NCI-H187 treated with DMSO at 0.1 percent for 48 hours (cell line): ENCODE data around the gene MORC2.

ENCODE experiments used
- DNase-seq: peaks from one replicate; lab custom pipeline; 2025; lab: John Stamatoyannopoulos, UW

The MORC2 gene

DNA sequence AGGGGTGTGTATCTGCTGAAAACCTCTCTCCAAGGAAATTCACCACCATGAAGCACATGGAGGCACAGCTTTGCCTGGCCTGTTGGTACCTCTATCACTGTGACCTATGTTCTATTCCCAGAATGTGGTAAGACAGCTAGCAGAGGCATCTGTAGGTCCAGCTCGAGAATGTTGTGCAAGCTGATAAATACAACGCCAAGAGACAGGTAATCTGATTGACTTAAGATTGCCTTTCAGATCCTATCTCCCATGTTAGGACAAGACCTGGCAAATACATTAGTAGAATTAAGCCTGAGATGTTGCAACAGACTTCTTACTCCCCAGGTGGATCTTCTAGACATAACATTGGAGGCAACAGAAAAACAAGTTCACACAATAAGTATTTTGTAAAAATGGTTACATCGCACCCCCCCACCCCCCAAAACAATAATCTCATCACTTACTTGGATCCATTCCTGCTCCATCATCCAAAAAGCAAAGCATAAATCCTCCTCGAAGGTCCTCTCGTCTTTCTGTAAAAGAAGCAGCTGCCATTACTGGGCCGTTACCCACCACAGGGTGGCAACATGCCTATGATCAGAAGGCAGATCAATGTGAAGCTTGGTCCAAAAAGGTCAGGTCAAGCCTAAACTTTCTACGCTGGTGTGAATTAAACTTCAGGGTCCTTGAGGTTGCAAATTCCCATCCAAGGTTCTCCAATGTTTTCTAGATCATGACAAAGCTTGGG is 18.5 kb downstream of the MORC2 start:
- no peak for DNase-seq

DNA sequence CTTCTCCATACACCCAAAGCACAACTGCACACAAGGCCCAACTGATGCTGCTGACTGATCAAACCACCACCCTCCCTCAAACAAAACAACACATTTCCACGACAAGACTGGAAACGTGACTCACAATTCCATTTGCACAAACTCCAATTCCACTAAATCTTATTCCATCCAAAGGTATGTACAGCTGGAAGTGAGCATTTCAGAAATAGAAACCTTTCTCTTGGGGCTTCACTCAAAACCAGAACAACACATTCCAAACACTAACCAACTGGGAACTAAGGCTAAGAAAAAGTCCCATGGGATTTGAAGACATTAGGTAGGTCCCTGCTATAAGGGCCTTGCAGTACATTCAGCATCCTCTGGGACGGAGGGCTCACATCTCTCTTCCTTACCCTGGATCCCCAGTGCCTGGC is 19.6 kb downstream of the MORC2 start:
- no peak for DNase-seq

DNA sequence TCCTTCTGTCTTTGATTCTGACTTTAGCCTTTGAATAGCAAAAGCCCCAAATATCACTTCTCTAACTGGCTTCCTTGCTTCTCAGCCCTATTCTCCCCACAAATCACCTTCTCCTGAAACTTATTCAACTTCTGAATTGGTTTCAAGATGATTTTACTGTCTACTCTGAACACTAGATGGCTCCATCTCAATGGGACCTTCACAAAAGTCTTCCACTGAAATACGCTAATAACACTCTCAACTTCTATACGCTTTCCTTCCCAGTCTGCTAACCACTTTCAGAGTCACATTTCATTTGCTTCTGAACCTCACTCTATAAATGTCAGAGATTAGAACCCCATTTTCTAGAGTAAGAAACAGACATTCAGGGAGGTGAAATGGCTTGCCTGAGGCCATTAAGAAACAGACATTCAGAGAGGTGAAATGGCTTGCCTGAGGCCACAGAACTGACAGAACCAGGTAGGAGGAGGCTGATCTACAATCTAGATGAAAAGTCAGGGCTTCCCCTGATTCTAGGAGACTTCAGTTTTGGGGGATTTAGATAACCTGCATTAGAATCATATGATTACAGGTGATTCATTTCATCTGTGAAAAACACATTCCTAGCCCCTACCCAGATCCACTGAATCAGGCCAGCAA is 20.6 kb downstream of the MORC2 start:
- DNase-seq = no peak

DNA sequence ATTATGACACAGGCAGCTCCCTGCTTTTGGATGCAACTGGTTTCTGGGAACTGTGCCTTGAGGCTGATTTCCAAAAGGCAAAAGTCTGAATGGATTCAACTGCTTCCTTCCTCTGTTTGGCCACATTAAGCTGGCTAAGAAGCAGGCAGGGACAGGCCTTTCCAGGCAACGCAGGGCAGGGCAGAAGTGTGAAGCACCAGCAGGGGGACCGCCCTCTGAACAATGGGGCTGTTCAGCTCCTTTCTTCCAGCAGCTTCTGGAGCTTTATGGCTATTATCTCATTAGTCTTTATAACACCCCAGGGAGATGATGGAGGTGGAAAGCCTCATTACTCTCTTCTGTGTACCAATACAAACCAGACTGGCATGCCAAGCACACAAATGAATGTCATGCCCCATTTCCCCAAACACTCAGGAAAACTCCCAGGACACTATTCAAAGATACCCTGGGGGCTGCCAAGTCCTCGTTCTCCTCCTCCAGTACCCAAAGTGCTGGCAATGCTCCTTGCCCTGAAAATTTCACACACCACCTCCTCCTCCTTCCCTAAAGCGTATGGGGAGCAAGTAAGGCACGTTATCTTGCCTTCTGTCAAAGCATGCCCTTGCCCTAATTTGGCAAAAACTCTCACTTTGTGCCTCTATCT is 21.3 kb downstream of the MORC2 start:
- peak; percentile 34 for DNase-seq

DNA sequence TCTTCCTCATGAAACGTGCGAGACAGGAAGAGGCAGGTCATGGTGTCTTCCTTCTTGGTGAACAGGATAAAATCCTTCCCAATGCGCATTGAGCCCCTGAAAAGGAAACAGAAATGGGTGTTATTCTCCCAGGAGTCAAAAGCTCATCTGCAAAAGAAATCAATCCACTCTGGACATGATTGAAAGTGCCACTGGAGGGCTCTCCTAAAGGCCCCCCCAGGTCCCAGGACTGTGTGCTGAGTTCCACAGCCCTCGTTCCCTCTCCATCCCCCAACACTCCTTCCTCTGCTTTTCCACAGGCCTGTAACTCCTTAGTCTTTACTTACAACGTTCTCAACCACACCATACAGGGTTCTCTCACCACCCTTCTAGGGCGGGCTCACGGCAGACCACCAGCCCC is 22.2 kb downstream of the MORC2 start:
- DNase-seq = no peak

DNA sequence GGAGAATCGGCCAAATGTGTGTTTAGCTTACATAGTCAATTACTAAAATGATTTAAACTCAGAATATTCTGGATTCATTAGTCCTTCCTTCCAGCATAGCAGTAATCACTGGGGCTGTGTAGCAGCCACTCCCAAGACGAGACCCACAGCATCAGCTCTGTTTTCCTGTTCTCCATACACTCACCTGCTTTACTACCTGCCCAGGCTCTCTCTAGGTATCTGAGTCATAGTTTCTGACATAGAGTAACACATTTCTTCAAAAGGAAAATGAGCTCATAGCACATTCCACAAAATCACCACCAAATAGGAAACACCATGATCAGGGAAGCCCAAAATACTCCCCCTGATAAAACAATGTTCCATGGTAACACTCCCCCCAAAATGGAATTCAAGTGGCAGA is 22.9 kb downstream of the MORC2 start:
- no peak for DNase-seq

DNA sequence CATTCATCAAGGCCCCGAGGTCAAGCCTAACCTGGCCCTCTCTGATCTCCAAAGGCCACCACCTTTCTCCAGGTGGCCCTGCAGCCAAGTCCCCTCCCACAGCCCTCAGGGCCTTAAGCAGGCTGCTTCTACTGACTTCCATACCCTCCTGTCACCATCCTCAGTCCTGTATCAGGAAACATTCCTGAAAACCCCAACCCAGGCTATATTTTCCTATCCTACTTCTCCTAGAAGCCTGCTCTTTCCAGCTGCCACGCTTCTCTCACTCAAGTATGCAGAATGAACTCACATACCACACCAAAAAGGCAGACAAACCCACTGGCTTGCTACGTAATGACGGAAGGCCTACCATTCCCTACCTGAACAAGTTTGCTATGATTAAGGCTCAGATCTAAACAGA is 23.6 kb downstream of the MORC2 start:
- DNase-seq = no peak

DNA sequence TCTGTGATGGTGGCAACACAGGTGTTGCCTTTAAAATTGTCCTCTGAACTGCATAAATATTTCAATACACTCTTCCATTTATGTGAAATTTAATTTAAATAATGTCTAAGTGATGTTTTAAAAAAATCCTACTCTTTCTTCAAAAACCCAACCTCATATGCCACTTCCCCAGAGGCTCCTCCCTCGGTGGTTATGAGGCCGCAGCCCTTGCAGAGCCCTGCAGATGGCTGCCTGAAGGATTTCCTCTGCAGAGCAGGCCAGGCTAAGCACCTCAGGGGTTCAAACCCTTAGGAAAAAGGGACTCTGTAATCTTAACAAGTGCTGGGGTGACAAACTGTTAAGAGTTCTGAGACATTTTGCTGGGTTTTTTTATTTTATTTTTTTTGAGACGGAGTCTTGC is 25.2 kb downstream of the MORC2 start:
- no peak for DNase-seq

DNA sequence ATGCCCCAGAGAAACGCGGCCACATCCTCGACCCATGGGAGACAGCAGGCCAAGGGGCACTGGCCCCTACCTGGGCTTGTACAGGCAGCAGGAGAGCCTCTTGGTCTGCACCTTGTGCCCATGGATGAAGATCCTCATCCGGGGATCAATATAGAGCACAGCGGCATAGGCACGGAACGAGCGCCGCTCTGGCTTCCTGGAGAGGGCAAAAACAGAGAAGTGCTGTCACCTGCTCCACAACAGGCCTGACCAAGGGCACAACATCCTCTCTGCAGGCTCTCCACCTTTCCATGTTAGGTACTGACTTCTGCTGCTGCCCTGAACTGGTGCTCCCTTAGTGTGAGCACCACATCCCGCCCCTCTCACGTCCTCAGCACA is 27.2 kb downstream of the MORC2 start:
- no peak for DNase-seq

DNA sequence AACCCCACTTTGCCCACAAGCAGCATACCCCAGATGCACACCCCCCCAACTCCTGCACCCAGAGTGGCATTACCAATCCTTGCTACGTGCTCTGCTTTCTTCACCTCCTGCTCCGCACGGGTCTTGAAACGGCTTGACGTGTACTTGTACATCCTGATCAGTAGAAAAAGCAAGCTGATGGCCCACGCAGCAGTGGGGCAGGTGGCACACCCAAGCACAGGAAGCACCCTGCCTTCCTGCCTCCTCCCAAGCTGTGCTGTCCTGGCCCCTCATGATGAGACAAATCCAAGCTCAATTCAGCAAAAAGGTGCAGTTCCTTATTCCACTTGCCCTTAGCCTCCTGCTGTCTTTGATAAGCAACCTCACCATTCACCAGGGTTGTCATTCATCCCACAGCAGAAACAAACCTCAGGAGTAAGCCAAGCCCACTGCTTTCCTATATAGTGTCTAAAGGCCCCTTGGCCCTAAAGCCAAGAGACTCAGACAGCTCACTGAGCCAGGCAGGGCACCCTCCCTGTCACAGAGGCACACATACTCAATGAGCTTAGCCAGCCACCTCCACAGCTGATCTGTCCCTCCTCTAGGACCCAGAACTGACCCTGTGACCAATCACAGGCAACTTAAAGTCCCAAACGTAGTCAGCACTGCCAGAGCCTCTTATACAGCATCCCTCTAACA is 27.8 kb downstream of the MORC2 start:
- DNase-seq = no peak

DNA sequence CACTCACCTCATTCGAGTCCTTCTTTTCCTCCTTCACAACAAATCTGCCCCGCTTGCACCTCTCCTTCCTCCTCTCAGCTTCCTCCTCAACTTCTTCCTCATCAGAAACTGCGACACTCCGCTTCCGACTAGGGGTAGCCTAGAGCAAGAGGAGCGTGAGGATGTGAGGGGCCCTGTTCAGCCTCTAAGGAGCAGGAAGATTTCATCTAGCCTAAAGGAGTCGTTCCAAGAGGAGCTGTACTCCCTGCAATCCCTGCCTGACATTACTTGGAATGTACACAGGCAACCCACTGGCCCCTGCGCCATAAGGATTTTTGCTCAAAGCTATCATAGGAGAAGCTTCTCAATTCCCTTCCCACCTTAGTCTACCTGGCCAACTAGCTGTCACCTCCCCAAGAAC is 34.5 kb downstream of the MORC2 start:
- DNase-seq = no peak

DNA sequence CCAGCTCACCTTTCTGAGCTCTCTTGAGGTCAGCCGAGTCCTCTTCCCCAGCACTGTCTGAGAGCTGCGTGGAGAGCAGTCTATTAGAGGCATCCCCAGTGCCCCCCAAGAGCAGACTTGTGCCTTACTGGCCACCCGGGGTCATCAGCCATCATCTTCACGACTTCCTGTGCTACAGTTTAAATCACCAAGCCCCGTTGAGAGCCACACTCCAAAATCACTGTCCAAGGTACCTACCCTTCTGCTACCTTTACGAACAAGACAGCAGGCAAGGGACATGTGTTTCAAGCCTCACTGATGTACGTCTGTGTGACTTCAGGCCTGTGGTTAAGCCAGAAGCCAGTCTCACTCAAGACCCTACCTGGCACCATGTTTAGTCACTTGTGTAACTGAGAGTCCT is 35.1 kb downstream of the MORC2 start:
- DNase-seq = no peak

DNA sequence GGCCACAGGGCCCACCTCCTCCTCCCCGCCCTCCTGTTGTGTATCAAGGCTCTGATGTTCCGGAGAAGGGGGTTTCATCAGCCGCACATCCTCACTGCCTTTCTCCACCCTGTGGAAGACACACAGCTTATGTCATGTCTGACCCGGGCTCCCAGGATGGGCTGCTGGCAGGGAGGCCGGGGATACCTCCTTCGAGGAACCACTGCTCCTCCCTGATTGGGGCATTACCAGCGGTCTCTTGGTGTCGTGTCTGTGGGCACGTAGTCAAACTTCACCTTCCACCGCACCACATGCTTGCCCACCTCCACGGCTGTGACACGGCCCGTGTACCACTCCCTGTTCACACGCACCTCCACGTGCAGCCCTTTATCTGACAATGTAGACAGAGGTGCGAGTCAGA is 35.9 kb downstream of the MORC2 start:
- DNase-seq = no peak

DNA sequence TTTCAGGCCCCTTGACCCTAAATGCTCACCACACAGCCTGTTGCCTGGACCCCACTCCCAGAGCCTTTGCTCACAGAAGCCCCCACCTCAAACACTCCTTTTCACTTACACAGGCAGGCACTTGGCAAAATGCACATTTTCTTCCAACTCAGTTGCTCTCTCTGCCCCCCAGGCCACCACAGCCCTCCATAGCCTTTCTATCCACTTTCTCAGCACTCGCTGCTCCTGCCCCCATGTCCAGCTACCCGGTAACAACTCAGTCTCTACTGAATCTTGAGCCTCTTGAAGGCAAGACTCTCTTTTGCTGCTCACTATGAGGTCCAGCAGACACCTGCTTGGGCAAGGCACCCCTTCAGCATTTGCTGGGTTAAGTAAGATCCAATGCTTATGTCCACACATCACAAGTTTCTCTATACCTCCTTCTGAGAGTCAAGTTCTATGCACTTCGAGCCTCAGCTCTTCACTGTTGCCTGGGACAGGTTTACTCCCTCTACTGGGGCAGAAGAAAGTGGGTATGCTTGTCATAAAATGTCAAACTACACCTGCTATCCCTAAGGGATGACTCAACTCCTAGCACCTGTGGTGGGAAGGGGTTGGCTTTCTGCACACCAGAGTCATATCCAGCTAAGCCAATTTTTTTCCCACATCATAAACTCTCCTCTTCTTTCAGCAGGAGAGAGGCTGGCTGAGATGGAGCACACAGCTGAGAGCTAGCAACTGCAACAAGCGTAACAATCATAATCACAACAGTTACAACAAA is 36.9 kb downstream of the MORC2 start:
- DNase-seq = no peak

DNA sequence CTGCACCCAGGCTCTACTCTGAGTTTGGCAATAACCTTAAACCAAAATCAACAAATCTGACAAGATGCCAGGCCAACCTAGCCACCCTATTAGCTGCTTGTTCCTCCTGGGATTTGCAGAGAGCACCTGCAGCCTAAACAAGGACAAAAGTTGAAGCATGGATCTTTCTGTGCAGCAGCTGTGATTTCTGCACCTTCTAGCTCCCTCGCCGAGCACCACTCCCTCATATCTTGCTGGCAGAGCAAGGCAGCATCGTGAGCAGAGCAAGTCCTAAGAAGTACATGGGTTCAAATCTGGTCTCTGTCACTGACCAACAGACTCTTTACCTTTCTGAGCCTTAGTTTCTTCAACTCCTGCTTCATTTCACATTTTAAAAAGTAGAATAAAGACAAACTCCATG is 38.3 kb downstream of the MORC2 start:
- DNase-seq = no peak

DNA sequence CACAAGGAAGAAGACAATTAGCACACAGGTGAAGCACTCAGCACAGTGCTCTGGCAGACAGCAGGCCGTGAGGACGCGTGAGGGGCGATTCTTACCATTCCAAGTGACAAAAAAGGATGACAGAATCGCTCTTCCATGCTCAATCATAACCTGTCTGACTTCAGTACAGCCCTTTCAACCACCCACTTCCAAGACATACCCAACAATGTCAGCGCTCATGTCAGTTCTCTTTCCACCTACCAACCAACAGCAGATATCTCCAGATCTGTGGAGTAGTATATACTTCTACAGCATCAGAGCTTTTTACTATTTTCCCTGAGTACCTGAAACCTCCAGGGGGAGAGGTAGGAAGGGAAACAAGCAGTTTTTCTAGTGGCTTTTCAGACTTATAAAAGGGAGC is 40.2 kb downstream of the MORC2 start:
- DNase-seq = no peak

DNA sequence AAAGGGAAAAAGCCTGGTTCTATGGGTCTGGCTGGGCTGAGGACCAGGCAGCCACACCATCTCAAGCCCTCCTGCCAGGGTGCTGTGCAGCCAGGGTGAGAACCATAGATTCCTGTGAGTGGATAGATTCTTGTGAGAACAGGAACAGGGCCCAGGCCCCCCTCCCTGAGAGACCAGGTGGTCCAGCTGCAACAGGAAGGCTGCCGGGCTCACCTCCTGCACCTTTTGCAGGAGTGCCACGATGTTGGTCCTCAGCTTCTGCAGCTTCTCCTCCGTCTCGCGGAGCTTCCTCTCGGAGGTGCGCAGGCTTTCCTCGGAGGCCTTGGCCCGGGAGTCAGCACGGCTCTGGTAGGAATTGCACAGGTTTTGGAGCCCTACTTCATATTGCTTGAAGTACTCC is 40.8 kb downstream of the MORC2 start:
- no peak for DNase-seq

DNA sequence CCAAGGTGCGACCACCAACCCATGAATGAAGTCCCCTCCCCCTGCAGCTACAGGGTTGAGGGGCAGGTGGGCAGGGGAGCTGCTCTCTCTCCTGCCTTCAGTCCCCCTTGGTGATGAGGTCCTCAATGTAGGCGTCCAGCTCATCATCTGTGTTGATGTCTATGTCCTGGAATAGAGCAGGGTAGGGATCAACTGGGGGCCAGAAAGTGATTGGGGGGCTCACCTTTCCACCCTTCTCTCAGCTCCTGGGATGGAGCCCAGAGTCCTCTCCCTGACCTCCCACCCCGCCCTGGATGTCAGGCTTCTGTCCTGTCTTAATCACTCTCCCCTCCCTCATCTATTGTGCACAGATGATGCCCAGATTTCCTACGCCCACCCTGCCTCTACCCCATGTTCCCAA is 41.9 kb downstream of the MORC2 start:
- no peak for DNase-seq

DNA sequence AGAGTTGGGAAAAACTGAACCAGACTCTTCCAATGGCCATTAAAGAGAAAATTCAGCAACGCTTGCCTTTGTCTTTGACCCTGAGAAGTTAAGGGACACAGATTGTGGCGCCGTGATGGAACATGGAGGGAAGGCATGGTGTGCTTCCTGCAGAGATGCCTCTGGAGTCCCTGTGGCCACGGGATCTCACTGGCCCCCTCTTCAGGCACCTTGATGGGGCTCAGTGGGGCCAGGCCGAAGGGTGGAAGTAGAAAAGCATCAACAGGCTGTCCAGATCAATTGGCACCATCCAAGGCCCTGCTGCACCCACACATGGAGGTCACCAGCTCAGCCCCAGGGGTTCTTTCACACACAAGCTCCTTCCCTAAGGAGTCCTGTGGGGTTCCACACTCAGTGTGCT is 42.9 kb downstream of the MORC2 start:
- no peak for DNase-seq

DNA sequence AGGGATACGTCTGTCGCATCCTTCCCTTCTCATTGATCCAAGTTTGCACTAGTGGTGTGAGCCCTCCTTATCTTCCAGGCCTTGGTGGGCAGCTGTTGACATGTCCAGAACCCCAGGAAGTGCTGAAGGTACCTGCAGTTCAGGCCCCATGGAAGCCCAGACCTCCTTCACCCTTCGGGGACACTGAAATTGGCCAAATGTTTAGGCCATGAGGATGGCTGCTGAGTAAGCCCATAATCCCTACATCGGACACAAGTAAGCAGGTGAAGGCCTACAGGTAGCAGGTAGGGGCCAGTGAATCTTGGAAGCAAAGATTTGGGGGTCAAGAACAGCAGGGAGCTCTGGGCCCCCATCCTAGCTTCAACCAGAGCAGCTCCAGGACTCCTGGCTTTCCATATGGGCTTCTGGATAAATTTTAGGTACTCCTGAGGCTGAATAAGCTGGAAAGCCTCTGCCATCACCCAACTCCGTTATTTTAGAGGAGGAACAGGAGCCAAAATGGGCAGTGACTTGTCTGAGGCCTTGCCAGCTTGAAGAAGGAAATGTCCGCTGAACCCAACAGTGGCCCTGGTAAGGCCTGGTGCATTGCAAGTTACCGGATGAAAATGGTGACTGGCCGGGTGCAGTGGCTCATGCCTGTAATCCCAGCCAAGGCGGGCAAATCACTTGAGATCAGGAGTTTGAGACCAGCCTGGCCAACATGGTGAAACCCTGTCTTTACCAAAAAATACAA is 45.2 kb downstream of the MORC2 start:
- no peak for DNase-seq

DNA sequence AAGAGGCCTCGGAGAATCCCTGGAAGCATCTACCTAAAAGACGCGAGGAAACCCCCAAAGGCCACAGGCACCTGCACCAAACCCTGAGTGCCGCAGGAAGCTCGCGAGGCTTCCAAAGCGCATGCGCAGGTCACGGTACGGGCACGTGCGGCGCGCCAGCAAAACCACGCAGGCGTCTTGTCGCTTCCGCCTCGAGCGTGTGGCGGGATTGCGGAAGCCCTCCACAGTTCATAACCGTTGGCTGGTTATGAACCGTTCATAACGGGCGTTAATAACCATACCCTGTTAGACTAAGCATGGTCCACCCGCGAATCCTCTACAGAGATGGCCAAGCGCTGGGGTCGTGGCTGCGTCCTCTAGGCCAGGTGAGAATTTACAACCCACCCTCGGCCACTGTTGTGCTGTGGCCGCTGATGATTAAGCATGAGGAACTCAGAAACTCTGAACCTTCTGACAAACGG is 46.4 kb downstream of the MORC2 start:
- no peak for DNase-seq

DNA sequence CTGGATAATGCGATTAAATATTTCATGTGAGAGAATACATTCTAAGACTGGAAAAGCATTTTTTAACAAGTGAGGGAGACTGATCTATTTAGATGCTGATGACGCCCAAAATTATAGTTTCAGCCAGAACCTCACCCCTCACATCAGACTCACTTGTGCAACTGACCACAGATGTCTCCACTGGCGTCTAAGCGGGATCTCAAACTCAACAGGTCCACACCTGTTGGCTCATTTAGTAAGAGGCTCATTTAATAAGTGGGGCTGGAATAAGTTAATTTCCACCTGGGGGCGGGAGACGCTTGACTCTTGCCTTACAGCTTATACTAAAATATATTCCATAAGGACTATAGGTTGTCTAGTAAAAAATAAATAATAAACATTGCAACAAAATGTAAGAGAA is 47.5 kb downstream of the MORC2 start:
- DNase-seq = no peak
